ENCODE data around the gene RAPSN. TPM values are rescaled to one million over a fixed set of nuclear protein-coding genes. Genes with fewer than 3 reads are reported as not detected.

RAPSN gene
- total RNA-seq, 2 donors from 2014 or later, result not detected

GRCh38 chr11:47407746-47408590 is 41.0 kb downstream of the RAPSN start, which contains the start of gene SLC39A13:
SLC39A13 (plus strand) TSS chr11:47408590; CDS start chr11:47410095, 1,505 bp downstream.
- no peaks in the 10 kb centered on the region for H3K9me3 ChIP-seq
- intact Hi-C loops (cut with DNase I), result no loop called here
- H3K27ac ChIP-seq, result peak within 1 kb of the TSS; percentile 87 to 90 (median 88)
- WGBS, 2 donors, result 1 to 6% methylated on average over 6 to 64 of the region's 70 CpGs
- peak; percentile 90 to 97 (median 93) for TF ChIP-seq POLR2A (IDR thresholded peaks at IDR 0.05)
- TF ChIP-seq CTCF (IDR thresholded peaks at IDR 0.05), result peak; percentile 61 to 96 (median 80)
- peaks cover 28% of the 10 kb centered on the region for H3K4me1 ChIP-seq
- DNase-seq (peak; percentile 95), ATAC-seq (peak; percentile 94)
- H3K4me3 ChIP-seq, result peak within 1 kb of the TSS; percentile 49 to 63
- H3K27me3 ChIP-seq, result no peaks in the 10 kb centered on the region
- no peaks in the 10 kb centered on the region for H3K36me3 ChIP-seq (replicated peaks in 1 of 2; ENCODE audit: insufficient read depth in 1 of 2, low read depth in 2 of 2)

- Histone ChIP-seq H3K4me1 (peaks cover 28% of the 10 kb centered on the region), H3K36me3 (replicated peaks in 1 of 2; ENCODE audit: insufficient read depth in 1 of 2, low read depth in 2 of 2) (no peaks in the 10 kb centered on the region), H3K9me3 (no peaks in the 10 kb centered on the region), H3K27me3 (no peaks in the 10 kb centered on the region), H3K4me3 (peak overlapping the region; percentile 7 to 39), H3K27ac (peak overlapping the region; percentile 87 to 90 (median 88))
- TF ChIP-seq POLR2A (IDR thresholded peaks at IDR 0.05) (no peak), CTCF (IDR thresholded peaks at IDR 0.05) (no peak)
- intact Hi-C loops (cut with DNase I), result no loop called here
- WGBS, 2 donors, result 41 to 45% methylated on average over 12 of the region's 12 CpGs
- no peak for DNase-seq
- no peak for ATAC-seq
Observed at GRCh38 chr11:47406896-47407745, 41.8 kb downstream of the RAPSN start.

GRCh38 chr11:47403571-47403970 is 45.4 kb downstream of the RAPSN start:
- TF ChIP-seq CTCF (IDR thresholded peaks at IDR 0.05), result no peak
- WGBS, 2 donors, result 78 to 100% methylated on average over 1 to 3 of the region's 3 CpGs
- DNase-seq, result no peak
- intact Hi-C loops (cut with DNase I), result no loop called here
- ATAC-seq, result no peak
- no peaks in the 10 kb centered on the region for H3K27me3 ChIP-seq
- peaks cover 28% of the 10 kb centered on the region for H3K4me1 ChIP-seq
- no peak overlapping the region for H3K4me3 ChIP-seq
- H3K27ac ChIP-seq, result no peak overlapping the region
- no peaks in the 10 kb centered on the region for H3K9me3 ChIP-seq
- H3K36me3 ChIP-seq (replicated peaks in 1 of 2; ENCODE audit: insufficient read depth in 1 of 2, low read depth in 2 of 2), result no peaks in the 10 kb centered on the region

- H3K9me3 ChIP-seq, result no peaks in the 10 kb centered on the region
- no peak overlapping the region for H3K27ac ChIP-seq
- no peaks in the 10 kb centered on the region for H3K27me3 ChIP-seq
- ATAC-seq, result no peak
- no peaks in the 10 kb centered on the region for H3K36me3 ChIP-seq (replicated peaks in 1 of 2; ENCODE audit: insufficient read depth in 1 of 2, low read depth in 2 of 2)
- intact Hi-C loops (cut with DNase I), result no loop called here
- TF ChIP-seq CTCF (IDR thresholded peaks at IDR 0.05) (no peak), POLR2A (IDR thresholded peaks at IDR 0.05) (no peak)
- 56 to 66% methylated on average over 4 of the region's 4 CpGs for WGBS, 2 donors
- no peak for DNase-seq
- no peak overlapping the region for H3K4me3 ChIP-seq
- H3K4me1 ChIP-seq, result peaks cover 28% of the 10 kb centered on the region
Observed at GRCh38 chr11:47403135-47403534, 45.8 kb downstream of the RAPSN start.

Measured in body of pancreas (tissue), 4 donors.